HG03095 (cell line): ENCODE measurements around the gene NHSL2.

Experiments used
- ATAC-seq: cut with Tn5 transposase; IDR thresholded peaks from one replicate; pipeline ENCODE4 v1.9.1; 2021; ENCODE audit warnings: moderate library complexity; ENCODE audit not compliant: unreplicated experiment

The NHSL2 gene

DNA sequence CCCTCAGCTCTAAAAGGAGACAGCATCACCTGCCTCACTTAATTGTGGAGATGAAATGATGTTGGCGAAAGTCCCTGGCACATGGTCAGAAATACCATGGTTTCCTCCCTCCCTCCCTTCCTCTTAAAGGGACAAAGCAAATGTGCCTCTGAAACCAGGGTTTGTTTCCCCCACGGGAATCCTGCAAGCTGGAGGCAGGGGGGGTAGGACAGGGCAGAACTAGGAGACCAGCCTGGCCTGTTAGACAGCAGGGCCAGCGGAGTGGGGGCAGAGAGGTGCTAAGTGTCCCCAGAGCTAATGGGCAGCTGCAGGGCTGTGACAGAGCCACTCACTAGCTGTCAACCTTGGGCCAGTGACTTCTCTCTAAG, 215.4 kb downstream of the NHSL2 start:
- no peak for ATAC-seq

GRCh38 chrX:72126539-72127140, 216.0 kb downstream of the NHSL2 start:
- ATAC-seq, result peak; percentile 67

- no peak for ATAC-seq
Measured at GRCh38 chrX:72127332-72127731, 216.7 kb downstream of the NHSL2 start.

GRCh38 chrX:72128183-72128834, 217.7 kb downstream of the NHSL2 start:
- ATAC-seq, result no peak

- ATAC-seq, result no peak
Measured at GRCh38 chrX:72128881-72129280, 218.2 kb downstream of the NHSL2 start.

DNA sequence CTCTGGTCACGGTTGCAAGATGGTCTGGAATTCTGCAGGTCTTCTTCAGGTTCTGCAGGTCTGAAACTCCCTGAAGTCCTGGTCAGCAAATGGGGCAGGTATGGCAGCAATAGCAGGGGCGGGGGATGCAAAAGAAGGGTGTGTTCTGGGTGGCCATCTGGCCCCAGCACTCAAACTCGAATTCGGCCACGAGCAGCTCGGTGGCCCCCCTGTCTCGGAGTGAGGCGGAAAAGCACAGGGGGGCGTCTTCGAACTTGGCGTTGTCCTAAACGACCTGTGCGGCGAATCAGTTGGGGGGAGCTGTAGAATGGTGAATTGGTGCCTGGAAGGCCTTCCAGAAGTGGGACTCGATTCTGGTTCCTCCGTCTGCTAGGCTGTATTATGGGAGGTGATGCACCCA, 219.0 kb downstream of the NHSL2 start:
- ATAC-seq, result no peak

- ATAC-seq, result no peak
Measured at GRCh38 chrX:72130156-72130761, 219.6 kb downstream of the NHSL2 start.

- ATAC-seq, result no peak
Measured at GRCh38 chrX:72130762-72131250, 220.2 kb downstream of the NHSL2 start.

DNA sequence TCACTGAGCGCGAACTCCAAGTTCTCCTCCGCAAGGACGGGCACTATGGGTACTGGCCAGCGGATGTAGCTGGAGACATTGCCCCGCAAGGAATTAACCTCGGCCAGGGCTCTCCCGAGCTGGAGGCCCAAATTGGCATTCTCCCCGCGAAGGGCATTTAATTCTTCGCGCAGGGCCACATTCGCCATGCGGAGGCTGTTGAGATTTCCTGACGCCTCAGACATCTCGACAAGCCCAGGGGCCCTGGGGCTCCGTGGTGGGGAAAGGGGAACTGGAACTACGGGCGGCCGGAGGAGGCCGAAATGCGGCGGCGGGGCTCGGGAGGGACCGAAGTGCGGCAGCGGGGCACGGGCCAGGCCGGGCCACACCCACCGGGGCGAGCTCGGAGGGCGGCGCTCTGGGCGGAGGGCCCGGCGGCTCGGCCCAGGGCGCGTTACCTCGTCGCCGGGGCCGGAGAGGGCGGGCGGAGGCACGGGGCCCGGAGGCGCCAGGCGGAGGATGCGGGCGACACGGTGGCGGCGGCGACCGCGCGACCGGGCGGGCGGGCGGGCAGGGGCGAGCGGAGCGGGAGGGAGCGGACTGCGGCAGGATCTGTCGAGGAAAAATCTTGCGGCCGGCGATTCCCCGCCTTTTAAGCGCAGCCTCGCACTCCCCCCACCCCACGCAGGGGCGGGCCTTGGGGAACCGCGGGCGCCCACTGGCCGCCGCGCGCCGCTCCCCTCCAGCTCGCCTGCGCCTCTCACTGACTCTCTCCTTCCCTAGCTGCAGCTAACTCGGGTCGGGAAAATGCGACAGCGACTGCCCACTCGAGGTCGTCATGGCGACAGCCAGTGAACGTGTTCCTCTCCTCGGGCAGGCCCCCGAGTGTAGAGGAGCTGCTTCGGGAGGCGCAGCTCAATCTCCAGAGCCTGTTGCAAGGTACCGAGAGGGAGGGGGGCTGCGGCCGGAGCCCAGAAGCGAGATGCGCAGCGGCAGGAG, 221.0 kb downstream of the NHSL2 start, which contains the start of gene RTL5:
Gene RTL5 (minus strand): TSS at position 599 of the 978 bp plus-strand sequence.
- peak; percentile 46 for ATAC-seq

DNA sequence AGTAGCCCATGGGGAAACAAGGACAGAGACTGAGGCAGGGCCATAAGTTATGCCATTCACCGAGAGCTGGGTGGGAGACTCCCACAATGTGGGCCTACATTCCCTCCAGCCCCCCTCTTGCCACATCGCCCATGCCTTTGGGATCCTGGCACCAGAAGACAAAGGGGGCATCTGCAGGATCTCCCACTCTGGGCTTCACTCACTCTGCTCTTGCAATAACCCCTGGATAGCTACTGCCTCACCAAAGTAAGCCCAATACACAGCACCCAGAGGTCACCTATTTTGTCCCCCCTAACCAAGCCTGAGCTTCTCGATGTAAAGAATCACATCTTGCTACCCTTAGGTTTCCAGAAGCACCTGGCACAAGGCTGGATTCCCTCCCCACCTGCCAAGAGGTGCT, 221.8 kb downstream of the NHSL2 start:
- ATAC-seq, result no peak

GRCh38 chrX:72133851-72134546, 223.4 kb downstream of the NHSL2 start:
- no peak for ATAC-seq

- ATAC-seq, result no peak
Measured at GRCh38 chrX:72137846-72138495, 227.3 kb downstream of the NHSL2 start.

- no peak for ATAC-seq
Measured at GRCh38 chrX:72139538-72139937, 228.9 kb downstream of the NHSL2 start.

DNA sequence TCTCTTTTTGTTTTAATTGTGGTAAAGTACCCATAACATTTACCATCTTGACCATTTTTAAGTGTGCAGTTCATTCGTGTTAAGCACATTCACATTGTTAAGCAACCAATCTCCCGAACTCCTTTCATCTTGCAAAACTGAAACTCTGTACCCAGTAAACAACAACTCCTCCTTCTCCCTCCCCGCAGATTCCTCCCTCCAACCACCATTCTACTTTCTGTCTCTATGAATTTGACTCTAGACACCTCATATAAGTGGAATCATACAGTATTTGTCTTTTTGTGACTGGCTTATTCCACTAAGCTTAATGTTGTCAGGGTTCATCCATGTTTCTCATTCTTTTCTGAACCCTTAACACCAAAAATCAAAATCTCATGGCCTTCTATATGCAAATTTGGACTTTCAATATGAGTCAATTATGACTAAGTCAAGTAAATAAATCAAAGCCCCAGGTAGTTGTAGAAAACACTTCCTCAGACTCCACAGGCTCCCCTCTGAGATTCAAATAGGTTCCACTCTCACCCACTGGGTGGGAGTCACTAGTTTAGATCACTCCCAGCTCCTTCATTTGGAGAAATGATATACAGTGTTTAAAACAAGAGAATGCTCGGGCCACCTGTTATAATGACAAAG, 230.8 kb downstream of the NHSL2 start:
- peak; percentile 62 for ATAC-seq

DNA sequence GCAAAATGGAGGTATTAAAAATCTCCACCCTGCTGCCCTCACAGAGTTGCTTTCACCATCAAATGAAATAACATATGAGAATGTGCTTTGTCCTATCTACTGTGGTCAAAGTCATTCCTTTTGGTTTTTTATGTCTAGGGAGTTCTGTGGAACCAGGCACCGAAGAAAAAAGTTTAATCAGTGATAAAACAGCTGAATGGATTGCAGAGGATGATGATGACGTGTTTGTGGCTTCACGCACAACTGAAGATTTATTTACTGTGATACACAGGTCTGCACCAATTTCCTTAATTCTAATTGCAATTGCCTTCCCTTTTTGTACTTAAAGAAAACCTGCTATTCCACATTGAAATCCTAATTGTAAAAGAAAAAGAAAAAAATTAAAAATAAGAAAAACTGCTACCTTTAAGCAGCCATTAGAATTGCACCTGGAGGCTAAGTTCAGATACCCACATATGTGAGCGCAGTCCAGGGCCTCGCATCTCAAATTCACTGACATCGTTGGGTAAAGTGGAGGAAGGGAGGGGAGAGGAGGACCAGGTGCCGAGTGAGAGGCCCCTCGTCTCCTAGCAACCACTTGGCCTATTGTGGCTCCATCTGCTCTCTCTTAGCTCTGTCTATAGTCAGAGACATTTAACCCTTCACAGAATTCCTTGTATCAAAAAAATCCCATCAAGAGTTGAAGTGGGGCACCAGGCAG, 231.6 kb downstream of the NHSL2 start:
- no peak for ATAC-seq

- ATAC-seq, result no peak
Measured at GRCh38 chrX:72142794-72143608, 232.4 kb downstream of the NHSL2 start.

DNA sequence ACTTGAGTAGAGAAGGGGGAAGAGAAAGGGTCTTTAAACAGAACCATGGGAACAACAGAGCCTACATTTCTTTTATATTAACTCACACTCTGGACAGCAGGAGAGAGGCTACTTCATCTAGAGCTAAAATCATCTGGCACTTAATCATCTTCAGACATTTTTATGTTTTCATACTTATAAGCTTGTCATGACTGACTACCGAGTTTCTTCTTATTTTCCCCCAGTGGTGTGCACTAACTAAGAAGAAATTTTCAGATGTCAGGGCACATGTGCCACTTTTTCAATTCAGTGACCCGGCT, 232.9 kb downstream of the NHSL2 start:
- no peak for ATAC-seq

DNA sequence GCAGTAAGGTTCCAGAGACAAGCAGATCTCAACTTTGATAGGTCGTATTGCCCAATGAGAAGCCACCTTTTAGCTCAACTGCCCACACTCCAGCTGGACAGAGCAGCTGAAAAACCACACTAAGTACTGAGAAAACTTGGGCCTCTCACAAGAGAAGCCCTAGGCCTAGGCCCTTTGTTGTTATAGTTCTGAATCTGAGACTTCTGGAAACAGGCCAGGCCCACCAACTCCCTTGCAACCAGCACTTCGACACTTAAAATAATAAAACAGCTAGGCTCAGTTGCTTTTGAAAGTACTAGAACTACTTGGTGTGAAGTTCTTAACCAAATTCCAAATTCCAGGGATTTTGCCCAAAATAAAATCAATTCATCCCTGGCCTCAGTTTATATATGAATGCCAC, 234.5 kb downstream of the NHSL2 start:
- ATAC-seq, result no peak
